ENCODE results near the gene ARSG.

DNA sequence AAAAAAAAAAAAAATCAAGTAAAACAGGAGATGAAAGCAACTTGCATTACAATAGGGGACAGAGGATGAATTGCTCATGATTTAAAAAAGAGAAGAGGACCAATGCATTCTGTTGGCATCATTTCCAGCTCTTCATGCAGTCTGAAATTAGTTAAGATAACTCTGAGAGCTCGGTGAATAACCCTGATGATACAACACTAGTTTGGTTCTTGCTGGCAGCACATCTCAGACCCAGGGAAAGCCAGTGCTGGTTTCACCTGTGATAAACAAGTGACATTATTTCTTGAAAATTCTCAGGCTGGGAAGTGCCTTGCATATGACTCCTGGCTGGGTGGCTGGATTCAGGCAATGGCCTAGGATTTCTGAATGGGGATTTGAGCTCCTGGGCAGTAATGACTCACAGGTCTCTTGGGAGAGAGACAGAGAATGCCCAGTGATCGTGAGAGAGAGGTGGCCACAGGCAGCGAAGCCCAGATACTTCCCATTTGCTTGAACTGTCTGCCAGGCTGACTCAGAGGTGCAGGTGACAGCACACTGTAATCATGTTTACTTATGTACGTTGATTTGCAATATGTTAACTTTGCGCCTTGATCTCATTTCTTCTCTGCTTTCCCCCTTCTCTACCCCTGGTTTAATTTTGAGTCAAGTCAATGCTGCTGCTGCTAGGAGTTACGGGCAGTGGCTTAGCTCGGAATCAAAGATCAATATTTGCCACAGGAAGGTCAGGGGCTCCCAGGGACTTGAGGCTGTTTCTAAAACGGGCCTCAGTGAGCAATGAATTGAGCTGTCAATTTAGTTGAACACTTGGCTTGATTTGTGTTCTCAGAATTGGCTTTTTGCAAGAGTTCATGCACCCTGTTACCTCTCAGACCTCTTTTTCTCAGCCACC is 27.1 kb downstream of the ARSG start:
- TF ChIP-seq POLR2A (IDR thresholded peaks at IDR 0.05): no peak
- no peak for TF ChIP-seq POLR2AphosphoS5 (IDR thresholded peaks at IDR 0.05)
